HEK293 (cell line): ENCODE data around the gene PAIP1.

Source experiments
- ATF2 ChIP-seq: fragments of 450-650 bp; formaldehyde crosslinking; IDR thresholded peaks from 2 replicates; pipeline ENCODE4 v1.5.1; 2016; ENCODE audit warnings: missing biosample characterization, missing genetic modification characterization, low read depth
- BCL11A ChIP-seq: fragments of 450-650 bp; formaldehyde crosslinking; IDR thresholded peaks from 2 replicates; pipeline ENCODE4 v1.5.1; 2016; ENCODE audit warnings: low read depth, missing biosample characterization, missing genetic modification characterization
- ELK4 ChIP-seq: IDR thresholded peaks from 2 replicates; pipeline ENCODE4 v1.6.1; 2011; ENCODE audit warnings: mild to moderate bottlenecking, low read depth, low read length, borderline replicate concordance
- GFI1B ChIP-seq: fragments of 450-650 bp; formaldehyde crosslinking; IDR thresholded peaks from 2 replicates; pipeline ENCODE4 v1.5.1; 2016; ENCODE audit warnings: missing biosample characterization, missing genetic modification characterization
- GLIS1 ChIP-seq: fragments of 450-650 bp; formaldehyde crosslinking; IDR thresholded peaks from 2 replicates; pipeline ENCODE4 v1.5.1; 2016; ENCODE audit warnings: missing biosample characterization, missing genetic modification characterization
- KLF16 ChIP-seq: fragments of 450-650 bp; formaldehyde crosslinking; IDR thresholded peaks from 2 replicates; pipeline ENCODE4 v1.5.1; 2017; ENCODE audit warnings: missing biosample characterization, missing genetic modification characterization
- KLF17 ChIP-seq: fragments of 450-650 bp; formaldehyde crosslinking; IDR thresholded peaks from 2 replicates; pipeline ENCODE4 v1.5.1; 2016; ENCODE audit warnings: missing biosample characterization, missing genetic modification characterization
- KLF9 ChIP-seq: fragments of 450-650 bp; formaldehyde crosslinking; IDR thresholded peaks from 2 replicates; pipeline ENCODE4 v1.5.1; 2016; ENCODE audit warnings: missing biosample characterization, missing genetic modification characterization, low read depth
- SP7 ChIP-seq: fragments of 450-650 bp; formaldehyde crosslinking; IDR thresholded peaks from 2 replicates; pipeline ENCODE4 v1.5.1; 2016; ENCODE audit warnings: missing biosample characterization, missing genetic modification characterization
- TRIM28 ChIP-seq: IDR thresholded peaks from 2 replicates; pipeline ENCODE4 v1.6.1; 2011; ENCODE audit warnings: low read length, control low read depth, borderline replicate concordance
- TSHZ1 ChIP-seq: fragments of 450-650 bp; formaldehyde crosslinking; IDR thresholded peaks from 2 replicates; pipeline ENCODE4 v1.5.1; 2016; ENCODE audit warnings: missing biosample characterization, missing genetic modification characterization, borderline replicate concordance
- ZBTB44 ChIP-seq: fragments of 450-650 bp; IDR thresholded peaks from 2 replicates; pipeline ENCODE4 v1.5.1; 2018; ENCODE audit warnings: missing biosample characterization, mild to moderate bottlenecking, missing genetic modification characterization
- ZNF112 ChIP-seq: fragments of 450-650 bp; formaldehyde crosslinking; IDR thresholded peaks from 2 replicates; pipeline ENCODE4 v1.5.0; 2017; ENCODE audit warnings: missing biosample characterization, missing genetic modification characterization
- ZNF266 ChIP-seq: fragments of 450-650 bp; formaldehyde crosslinking; IDR thresholded peaks from 2 replicates; pipeline ENCODE4 v1.5.1; 2016; ENCODE audit warnings: missing biosample characterization, missing genetic modification characterization, low read depth
- ZNF324 ChIP-seq: fragments of 450-650 bp; formaldehyde crosslinking; IDR thresholded peaks from 2 replicates; pipeline ENCODE4 v1.5.1; 2016; ENCODE audit warnings: missing biosample characterization, missing genetic modification characterization
- ZNF354C ChIP-seq: fragments of 450-650 bp; formaldehyde crosslinking; IDR thresholded peaks from 2 replicates; pipeline ENCODE4 v1.5.1; 2016; ENCODE audit warnings: missing biosample characterization, missing genetic modification characterization, low read depth, borderline replicate concordance
- ZNF366 ChIP-seq: fragments of 450-650 bp; formaldehyde crosslinking; conservative IDR thresholded peaks from 2 replicates; pipeline ENCODE4 v1.5.1; 2016; ENCODE audit warnings: missing biosample characterization, missing genetic modification characterization
- ZNF521 ChIP-seq: fragments of 450-650 bp; formaldehyde crosslinking; IDR thresholded peaks from 2 replicates; pipeline ENCODE4 v1.5.1; 2017; ENCODE audit warnings: missing biosample characterization, mild to moderate bottlenecking, missing genetic modification characterization
- ZNF555 ChIP-seq: fragments of 450-650 bp; formaldehyde crosslinking; conservative IDR thresholded peaks from 2 replicates; pipeline ENCODE4 v1.5.1; 2017; ENCODE audit warnings: missing biosample characterization, mild to moderate bottlenecking, missing genetic modification characterization, inconsistent platforms
- ZNF704 ChIP-seq: fragments of 450-650 bp; formaldehyde crosslinking; IDR thresholded peaks from 2 replicates; pipeline ENCODE4 v1.5.1; 2016; ENCODE audit warnings: missing biosample characterization, missing genetic modification characterization
- ZNF768 ChIP-seq: fragments of 450-650 bp; formaldehyde crosslinking; IDR thresholded peaks from 2 replicates; pipeline ENCODE4 v1.5.1; 2018; ENCODE audit warnings: missing biosample characterization, mild to moderate bottlenecking, missing genetic modification characterization
- TF ChIP-seq, protein P1 (sequence below): fragments of 450-650 bp; formaldehyde crosslinking; IDR thresholded peaks from 2 replicates; pipeline ENCODE4 v1.5.1; 2016; ENCODE audit warnings: missing biosample characterization, missing genetic modification characterization
- TF ChIP-seq, protein P2 (sequence below): fragments of 450-650 bp; formaldehyde crosslinking; IDR thresholded peaks from 2 replicates; pipeline ENCODE4 v1.5.1; 2016; ENCODE audit warnings: missing biosample characterization, missing genetic modification characterization, low read depth
- TF ChIP-seq, protein P3 (sequence below): fragments of 450-650 bp; IDR thresholded peaks from 2 replicates; pipeline ENCODE4 v1.5.1; 2018; ENCODE audit warnings: missing biosample characterization, missing genetic modification characterization

PAIP1 gene

GRCh38 chr5:43556857-43557542 lies at the start of gene PAIP1 (continued):
- TF ChIP-seq BCL11A (0 out of 2 replicates have a peak, but pooled peaks have one; percentile 15), ATF2 (tag by site-specific recombination) (no peak), ZNF366 (tag by site-specific recombination) (no peak), ELK4 (no peak), ZNF768 (no peak), KLF17 (tag by site-specific recombination) (no peak), ZNF266 (tag by site-specific recombination) (no peak), ZNF555 (no peak), ZNF521 (no peak), GFI1B (tag by site-specific recombination) (no peak), KLF9 (tag by site-specific recombination) (peak; percentile 74), KLF16 (tag by site-specific recombination) (no peak), SP7 (tag by site-specific recombination) (no peak), ZBTB44 (tag by site-specific recombination) (peak; percentile 56; the same call in 1 of the 2 replicates), ZNF324 (no peak), ZNF112 (tag by site-specific recombination) (no peak), TSHZ1 (tag by site-specific recombination) (no peak), ZNF354C (tag by site-specific recombination) (no peak), TRIM28 (no peak), ZNF704 (tag by site-specific recombination) (no peak), GLIS1 (no peak)
- TF ChIP-seq, protein P1, sequence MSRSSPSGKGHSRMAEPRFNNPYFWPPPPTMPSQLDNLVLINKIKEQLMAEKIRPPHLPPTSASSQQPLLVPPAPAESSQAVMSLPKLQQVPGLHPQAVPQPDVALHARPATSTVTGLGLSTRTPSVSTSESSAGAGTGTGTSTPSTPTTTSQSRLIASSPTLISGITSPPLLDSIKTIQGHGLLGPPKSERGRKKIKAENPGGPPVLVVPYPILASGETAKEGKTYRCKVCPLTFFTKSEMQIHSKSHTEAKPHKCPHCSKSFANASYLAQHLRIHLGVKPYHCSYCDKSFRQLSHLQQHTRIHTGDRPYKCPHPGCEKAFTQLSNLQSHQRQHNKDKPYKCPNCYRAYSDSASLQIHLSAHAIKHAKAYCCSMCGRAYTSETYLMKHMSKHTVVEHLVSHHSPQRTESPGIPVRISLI (tag by site-specific recombination): no peak
- TF ChIP-seq, protein P2, sequence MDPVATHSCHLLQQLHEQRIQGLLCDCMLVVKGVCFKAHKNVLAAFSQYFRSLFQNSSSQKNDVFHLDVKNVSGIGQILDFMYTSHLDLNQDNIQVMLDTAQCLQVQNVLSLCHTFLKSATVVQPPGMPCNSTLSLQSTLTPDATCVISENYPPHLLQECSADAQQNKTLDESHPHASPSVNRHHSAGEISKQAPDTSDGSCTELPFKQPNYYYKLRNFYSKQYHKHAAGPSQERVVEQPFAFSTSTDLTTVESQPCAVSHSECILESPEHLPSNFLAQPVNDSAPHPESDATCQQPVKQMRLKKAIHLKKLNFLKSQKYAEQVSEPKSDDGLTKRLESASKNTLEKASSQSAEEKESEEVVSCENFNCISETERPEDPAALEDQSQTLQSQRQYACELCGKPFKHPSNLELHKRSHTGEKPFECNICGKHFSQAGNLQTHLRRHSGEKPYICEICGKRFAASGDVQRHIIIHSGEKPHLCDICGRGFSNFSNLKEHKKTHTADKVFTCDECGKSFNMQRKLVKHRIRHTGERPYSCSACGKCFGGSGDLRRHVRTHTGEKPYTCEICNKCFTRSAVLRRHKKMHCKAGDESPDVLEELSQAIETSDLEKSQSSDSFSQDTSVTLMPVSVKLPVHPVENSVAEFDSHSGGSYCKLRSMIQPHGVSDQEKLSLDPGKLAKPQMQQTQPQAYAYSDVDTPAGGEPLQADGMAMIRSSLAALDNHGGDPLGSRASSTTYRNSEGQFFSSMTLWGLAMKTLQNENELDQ (tag by site-specific recombination): no peak
- TF ChIP-seq, protein P3, sequence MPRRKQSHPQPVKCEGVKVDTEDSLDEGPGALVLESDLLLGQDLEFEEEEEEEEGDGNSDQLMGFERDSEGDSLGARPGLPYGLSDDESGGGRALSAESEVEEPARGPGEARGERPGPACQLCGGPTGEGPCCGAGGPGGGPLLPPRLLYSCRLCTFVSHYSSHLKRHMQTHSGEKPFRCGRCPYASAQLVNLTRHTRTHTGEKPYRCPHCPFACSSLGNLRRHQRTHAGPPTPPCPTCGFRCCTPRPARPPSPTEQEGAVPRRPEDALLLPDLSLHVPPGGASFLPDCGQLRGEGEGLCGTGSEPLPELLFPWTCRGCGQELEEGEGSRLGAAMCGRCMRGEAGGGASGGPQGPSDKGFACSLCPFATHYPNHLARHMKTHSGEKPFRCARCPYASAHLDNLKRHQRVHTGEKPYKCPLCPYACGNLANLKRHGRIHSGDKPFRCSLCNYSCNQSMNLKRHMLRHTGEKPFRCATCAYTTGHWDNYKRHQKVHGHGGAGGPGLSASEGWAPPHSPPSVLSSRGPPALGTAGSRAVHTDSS (tag by site-specific recombination): no peak
